ENCODE measurements around the gene KIN. TPM values are rescaled to one million over a fixed set of nuclear protein-coding genes. Genes with fewer than 3 reads are reported as not detected.
"Not testable (repeated sequence)": the region's sequence is repeated elsewhere in the genome, so short reads cannot be mapped to it uniquely, and the experiment has no call there.

Gene KIN
- total RNA-seq, result 10.4 TPM

- DNase-seq (ENCODE audit: low spot score), result peak; percentile 98
These were observed at the start of gene KIN, which contains the start of gene ATP5F1C for GRCh38 chr10:7787857-7788638. Gene KIN (minus strand): TSS chr10:7787993. CDS start chr10:7787933, 60 bp downstream. Gene ATP5F1C (plus strand): TSS chr10:7788177. CDS start chr10:7788208, 31 bp downstream.

- DNase-seq (ENCODE audit: low spot score), result no peak
These were observed 48.8 kb upstream of the KIN start for GRCh38 chr10:7836571-7836970.

GRCh38 chr10:7834262-7834661 lies 46.5 kb upstream of the KIN start:
- no peak for DNase-seq (ENCODE audit: low spot score)

GRCh38 chr10:7833210-7833609 lies 45.4 kb upstream of the KIN start:
- DNase-seq (ENCODE audit: low spot score), result no peak

GRCh38 chr10:7832060-7832459 lies 44.3 kb upstream of the KIN start:
- no peak for DNase-seq (ENCODE audit: low spot score)

- DNase-seq (ENCODE audit: low spot score), result no peak
These were observed 41.6 kb upstream of the KIN start for GRCh38 chr10:7829289-7829834.

GRCh38 chr10:7826971-7827370 lies 39.2 kb upstream of the KIN start:
- DNase-seq (ENCODE audit: low spot score), result no peak

- DNase-seq (ENCODE audit: low spot score), result no peak
These were observed 36.5 kb upstream of the KIN start for GRCh38 chr10:7824251-7824650.

- peak; percentile 45 for DNase-seq (ENCODE audit: low spot score)
These were observed 31.3 kb upstream of the KIN start for GRCh38 chr10:7819121-7819460.

GRCh38 chr10:7818295-7819120 lies 30.7 kb upstream of the KIN start, which contains the start of gene TAF3:
Gene TAF3 (plus strand): TSS chr10:7818505. CDS start chr10:7818710, 205 bp downstream.
- peak; percentile 91 for DNase-seq (ENCODE audit: low spot score)

- DNase-seq (ENCODE audit: low spot score), result no peak
These were observed 30.1 kb upstream of the KIN start for GRCh38 chr10:7817984-7818294.

- DNase-seq (ENCODE audit: low spot score), result no peak
These were observed 29.8 kb upstream of the KIN start for GRCh38 chr10:7817576-7817975.

GRCh38 chr10:7813481-7813880 lies 25.7 kb upstream of the KIN start:
- DNase-seq (ENCODE audit: low spot score), result no peak

GRCh38 chr10:7811743-7812142 lies 23.9 kb upstream of the KIN start:
- DNase-seq (ENCODE audit: low spot score), result not testable (repeated sequence)

- no peak for DNase-seq (ENCODE audit: low spot score)
These were observed 23.2 kb upstream of the KIN start for GRCh38 chr10:7811000-7811399.

- no peak for DNase-seq (ENCODE audit: low spot score)
These were observed 22.6 kb upstream of the KIN start for GRCh38 chr10:7810443-7810842.

GRCh38 chr10:7808686-7809267 lies 21.0 kb upstream of the KIN start:
- no peak for DNase-seq (ENCODE audit: low spot score)

- no peak for DNase-seq (ENCODE audit: low spot score)
These were observed 16.9 kb upstream of the KIN start for GRCh38 chr10:7804741-7805140.

- DNase-seq (ENCODE audit: low spot score), result no peak
These were observed 16.4 kb upstream of the KIN start for GRCh38 chr10:7804216-7804615.

GRCh38 chr10:7802606-7803005 lies 14.8 kb upstream of the KIN start:
- no peak for DNase-seq (ENCODE audit: low spot score)

- no peak for DNase-seq (ENCODE audit: low spot score)
These were observed 9.8 kb upstream of the KIN start for GRCh38 chr10:7797582-7797981.

GRCh38 chr10:7795605-7796004 lies 7.8 kb upstream of the KIN start:
- no peak for DNase-seq (ENCODE audit: low spot score)

Data from mucosa of gallbladder (tissue), 1 donor.